ENCODE data around the gene GREM2. TPM values are rescaled to one million over a fixed set of nuclear protein-coding genes. Genes with fewer than 3 reads are reported as not detected.

GREM2 gene
- total RNA-seq, 1 donor from 2014 or later, result 1.6 TPM

GRCh38 chr1:240455228-240455821 is 156.6 kb downstream of the GREM2 start:
- no peak for DNase-seq (ENCODE audit: low spot score)

- DNase-seq (ENCODE audit: low spot score), result no peak
These were observed 166.6 kb downstream of the GREM2 start for GRCh38 chr1:240445369-240445768.

- DNase-seq (ENCODE audit: low spot score), result no peak
These were observed 170.3 kb downstream of the GREM2 start for GRCh38 chr1:240441669-240442068.

Measured in ureter (tissue), 1 donor.